ENCODE results near the gene MAEA.

GRCh38 chr4:1325681-1326635, 36.3 kb downstream of the MAEA start:
- TF ChIP-seq POU6F1 (CRISPR knock-in tag; IDR thresholded peaks at IDR 0.05; ENCODE audit: borderline replicate concordance, low read depth) (no peak), PATZ1 (CRISPR knock-in tag; IDR thresholded peaks at IDR 0.05; ENCODE audit: borderline replicate concordance) (no peak), OSR1 (CRISPR knock-in tag; IDR thresholded peaks at IDR 0.05) (no peak), TSHZ2 (CRISPR knock-in tag; IDR thresholded peaks at IDR 0.05) (no peak), ZNF8 (CRISPR knock-in tag; IDR thresholded peaks at IDR 0.05) (no peak), ZFP30 (CRISPR knock-in tag; IDR thresholded peaks at IDR 0.05) (no peak), CREB5 (CRISPR knock-in tag; IDR thresholded peaks at IDR 0.05; ENCODE audit: low read depth) (no peak), ZFP3 (CRISPR knock-in tag; IDR thresholded peaks at IDR 0.05) (no peak), PPARA (CRISPR knock-in tag; IDR thresholded peaks at IDR 0.05; ENCODE audit: borderline replicate concordance) (no peak), ZNF70 (CRISPR knock-in tag; IDR thresholded peaks at IDR 0.05) (no peak), ARNTL (CRISPR knock-in tag; IDR thresholded peaks at IDR 0.05; ENCODE audit: borderline replicate concordance, low read depth) (no peak), SNAI2 (CRISPR knock-in tag; IDR thresholded peaks at IDR 0.05) (no peak), RARB (CRISPR knock-in tag; IDR thresholded peaks at IDR 0.05) (no peak)

Data from SK-N-SH treated with all-trans-retinoic acid at 6 μM for 48 hours (cell line).